ENCODE data around the gene RIT1. TPM values are rescaled to one million over a fixed set of nuclear protein-coding genes. Genes with fewer than 3 reads are reported as not detected.

Gene RIT1
- total and polyA plus RNA-seq, 2 of the 8 experiments (the other 6 are each of a cell fraction or from before 2014, with no cell fraction given) = 25.3 to 26.8 TPM

- no peak for TF ChIP-seq HDAC2 (IDR thresholded peaks at IDR 0.05; ENCODE audit: borderline replicate concordance in 1 of 2, low read depth in 2 of 2, low read length in 2 of 2)
- TF ChIP-seq BRCA1 (IDR thresholded peaks at IDR 0.05; ENCODE audit: low read depth, low read length) = no peak
- TF ChIP-seq MAX (IDR thresholded peaks at IDR 0.05) = no peak
- TF ChIP-seq TEAD4 (IDR thresholded peaks at IDR 0.05; ENCODE audit: low read depth, low read length) = no peak
- no peak for TF ChIP-seq YY1 (IDR thresholded peaks at IDR 0.05; ENCODE audit: low read depth, low read length)
- TF ChIP-seq CTBP2 (IDR thresholded peaks at IDR 0.05; ENCODE audit: borderline replicate concordance, insufficient read depth, insufficient read length, low read length) = no peak
These were observed 41.3 kb upstream of the RIT1 start (continued) for GRCh38 chr1:155952505-155952890.
